Mesendoderm (in vitro differentiated cells): Measurements from ENCODE around the gene CHCHD3.

Experiments
- DNase-seq: peaks from one replicate; pipeline ENCODE4 v3.0.0; 2013
- H2AK5ac ChIP-seq: 2 replicates; pipeline ENCODE4 v1.6.1; 2013; ENCODE audit warnings: low read length, inconsistent platforms
- H2BK120ac ChIP-seq: 2 replicates; pipeline ENCODE4 v1.6.1; 2013; ENCODE audit warnings: low read depth, mild to moderate bottlenecking, low read length, moderate library complexity, mixed read lengths
- H2BK15ac ChIP-seq: replicated peaks from 2 replicates; pipeline ENCODE4 v1.6.1; 2013; ENCODE audit warnings: low read depth, mild to moderate bottlenecking, moderate library complexity
- H2BK5ac ChIP-seq: 2 replicates; pipeline ENCODE4 v1.6.1; 2013; ENCODE audit warnings: low read length, inconsistent platforms
- H3K18ac ChIP-seq: 2 replicates; pipeline ENCODE4 v1.6.1; 2013; ENCODE audit warnings: mild to moderate bottlenecking, low read length, mixed read lengths
- H3K23ac ChIP-seq: one replicate; pipeline ENCODE4 v1.6.1; 2013; ENCODE audit warnings: low read length
- H3K27ac ChIP-seq: 2 replicates; pipeline ENCODE4 v1.5.1; 2013; ENCODE audit warnings: low read depth, mild to moderate bottlenecking, inconsistent platforms, low read length, moderate library complexity
- H3K27me3 ChIP-seq: 2 replicates; pipeline ENCODE4 v1.6.1; 2013; ENCODE audit warnings: low read length, control low read depth, mild to moderate bottlenecking, inconsistent platforms; ENCODE audit not compliant: insufficient read depth, poor library complexity
- H3K36me3 ChIP-seq: 2 replicates; pipeline ENCODE4 v1.6.1; 2013; ENCODE audit warnings: low read length, inconsistent platforms; ENCODE audit not compliant: control insufficient read depth, insufficient read depth
- H3K4ac ChIP-seq: one replicate; pipeline ENCODE4 v1.6.1; 2013; ENCODE audit warnings: low read depth, mild to moderate bottlenecking, low read length, moderate library complexity
- H3K4me1 ChIP-seq: 2 replicates; pipeline ENCODE4 v1.6.1; 2013; ENCODE audit warnings: low read depth, low read length, inconsistent platforms; ENCODE audit not compliant: control insufficient read depth
- H3K4me2 ChIP-seq: 2 replicates; pipeline ENCODE4 v1.6.1; 2013; ENCODE audit warnings: low read length
- H3K4me3 ChIP-seq: 2 replicates; pipeline ENCODE4 v1.5.1; 2013; ENCODE audit warnings: mild to moderate bottlenecking, low read length
- H3K56ac ChIP-seq: one replicate; pipeline ENCODE4 v1.6.1; 2013; ENCODE audit warnings: low read length
- H3K79me1 ChIP-seq: 2 replicates; pipeline ENCODE4 v1.6.1; 2013; ENCODE audit warnings: low read length, inconsistent platforms
- H3K79me2 ChIP-seq: 2 replicates; pipeline ENCODE4 v1.6.1; 2013; ENCODE audit warnings: mild to moderate bottlenecking, low read length; ENCODE audit not compliant: control insufficient read depth, insufficient read depth
- H3K9ac ChIP-seq: 2 replicates; pipeline ENCODE4 v1.6.1; 2013; ENCODE audit warnings: low read length, inconsistent platforms
- H4K5ac ChIP-seq: one replicate; pipeline ENCODE4 v1.6.1; 2013; ENCODE audit warnings: low read length
- H4K8ac ChIP-seq: one replicate; pipeline ENCODE4 v1.6.1; 2013; ENCODE audit warnings: low read depth, mild to moderate bottlenecking, control low read depth, low read length, moderate library complexity
- WGBS: extraction: QIAGEN DNeasy Blood & Tissue Kit; methylation state at CpG from one replicate; pipeline ENCODE4 v1.1.7; 2013; ENCODE audit warnings: low lambda C conversion rate, missing lambda C conversion rate; ENCODE audit not compliant: insufficient coverage; ENCODE audit errors: extremely low coverage; 5-methylcytosine and 5-hydroxymethylcytosine counted together

Gene CHCHD3

DNA sequence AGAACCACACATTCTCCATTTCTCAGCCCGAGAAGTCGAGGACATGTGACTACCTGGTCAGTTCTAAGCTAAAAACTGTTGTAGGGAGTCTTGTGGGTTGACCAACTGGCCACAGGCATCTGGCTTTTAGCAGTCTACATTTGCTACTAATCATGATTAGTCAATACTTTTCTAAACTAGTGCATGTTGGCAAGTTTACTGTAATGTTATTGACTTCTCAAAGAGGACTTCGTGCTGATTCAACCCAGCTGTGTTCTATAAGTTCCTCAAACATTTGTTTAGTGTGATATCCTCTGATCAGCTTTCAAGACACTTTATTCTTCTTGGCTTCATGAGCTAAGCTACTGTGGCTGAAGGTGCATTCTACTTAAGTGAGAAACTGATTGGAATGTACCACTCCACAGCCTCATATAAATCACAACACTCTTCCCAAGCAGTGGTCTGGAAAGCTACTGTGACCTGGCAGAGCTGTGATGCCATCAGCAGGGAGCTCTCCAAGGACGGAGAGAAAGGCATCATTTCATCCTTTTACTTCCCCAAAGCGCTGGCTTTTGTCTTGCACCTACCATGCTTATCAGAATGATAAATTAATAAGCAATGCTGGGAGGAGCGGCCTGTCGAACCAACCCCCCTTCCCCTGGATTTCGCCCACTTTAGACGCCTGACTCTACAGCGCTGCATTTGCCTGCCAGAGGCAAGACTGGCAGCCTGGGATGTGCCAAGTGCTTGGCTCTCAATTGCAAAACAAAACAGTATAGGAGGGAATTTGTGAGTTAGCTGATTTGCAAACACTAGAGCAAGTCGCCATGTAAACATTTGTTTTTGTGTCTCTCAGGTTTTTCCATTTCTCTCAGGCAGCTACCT lies 298.9 kb downstream of the CHCHD3 start:
- H3K27ac ChIP-seq: no peak overlapping the region
- no peaks in the 10 kb centered on the region for H3K79me1 ChIP-seq
- H4K5ac ChIP-seq: no peak overlapping the region
- no peak overlapping the region for H2BK5ac ChIP-seq
- no peak overlapping the region for H2BK15ac ChIP-seq
- no peak overlapping the region for H3K23ac ChIP-seq
- no peak overlapping the region for H2BK120ac ChIP-seq
- H3K27me3 ChIP-seq: no peaks in the 10 kb centered on the region
- no peak overlapping the region for H3K4me3 ChIP-seq
- peaks cover 2% of the 10 kb centered on the region for H3K36me3 ChIP-seq
- peak; percentile 29 for DNase-seq
- no peak overlapping the region for H4K8ac ChIP-seq
- no peak overlapping the region for H3K56ac ChIP-seq
- no peak overlapping the region for H3K4ac ChIP-seq
- H3K4me2 ChIP-seq: no peak overlapping the region
- no peaks in the 10 kb centered on the region for H3K79me2 ChIP-seq
- no peak overlapping the region for H2AK5ac ChIP-seq
- no CpG with 5 or more reads among the region's 11 CpGs for WGBS
- H3K4me1 ChIP-seq: no peaks in the 10 kb centered on the region
- no peak overlapping the region for H3K18ac ChIP-seq
- H3K9ac ChIP-seq: no peak overlapping the region

DNA sequence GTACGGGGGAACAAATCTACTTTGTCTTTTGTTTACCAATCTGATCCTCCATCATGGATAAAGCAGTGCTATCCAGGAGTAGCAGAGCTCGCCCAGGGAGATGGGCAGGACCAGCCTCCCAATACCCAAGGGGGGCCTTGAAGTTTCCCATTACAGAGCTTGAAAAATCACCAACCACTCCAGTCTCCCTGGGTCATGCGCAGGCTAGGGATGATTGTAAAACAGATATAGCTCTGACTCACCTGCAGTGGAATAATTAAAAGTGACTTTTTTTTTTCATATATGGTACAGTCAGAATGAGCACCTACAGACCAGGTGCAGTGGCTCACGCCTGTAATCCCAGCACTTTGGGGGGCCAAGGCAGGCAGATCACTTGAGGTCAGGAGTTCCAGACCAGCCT lies 301.1 kb downstream of the CHCHD3 start:
- WGBS: no CpG with 5 or more reads among the region's 4 CpGs
- no peak overlapping the region for H2AK5ac ChIP-seq
- H3K18ac ChIP-seq: no peak overlapping the region
- H3K36me3 ChIP-seq: peaks cover 2% of the 10 kb centered on the region
- H3K4me2 ChIP-seq: no peak overlapping the region
- H3K4me3 ChIP-seq: no peak overlapping the region
- H3K4ac ChIP-seq: no peak overlapping the region
- no peak overlapping the region for H4K8ac ChIP-seq
- no peak overlapping the region for H3K9ac ChIP-seq
- no peak overlapping the region for H3K56ac ChIP-seq
- H3K23ac ChIP-seq: no peak overlapping the region
- H3K27ac ChIP-seq: no peak overlapping the region
- no peak overlapping the region for H2BK15ac ChIP-seq
- no peak overlapping the region for H4K5ac ChIP-seq
- no peaks in the 10 kb centered on the region for H3K4me1 ChIP-seq
- H2BK5ac ChIP-seq: no peak overlapping the region
- H2BK120ac ChIP-seq: no peak overlapping the region
- no peaks in the 10 kb centered on the region for H3K27me3 ChIP-seq
- no peak for DNase-seq
- H3K79me2 ChIP-seq: no peaks in the 10 kb centered on the region
- no peaks in the 10 kb centered on the region for H3K79me1 ChIP-seq

DNA sequence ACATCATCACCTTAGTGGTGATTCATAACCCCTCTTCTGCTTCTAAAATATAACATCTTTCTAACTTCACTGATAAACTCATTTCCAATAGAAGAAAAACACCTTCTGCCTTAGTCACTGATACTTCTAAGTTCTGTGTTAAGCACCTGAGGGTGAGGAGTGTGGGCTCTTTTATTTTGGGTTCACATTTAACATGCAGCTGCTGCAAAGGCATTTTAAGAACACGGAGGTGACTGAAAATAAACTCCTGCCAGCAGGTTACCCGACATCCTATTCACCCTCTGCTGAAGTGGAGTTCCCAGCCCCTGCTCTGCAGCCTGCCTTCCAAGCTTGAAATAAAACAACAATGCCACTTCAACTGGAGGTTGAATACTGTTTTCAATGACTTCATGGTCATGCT lies 302.7 kb downstream of the CHCHD3 start:
- Histone ChIP-seq H3K27ac (no peak overlapping the region), H3K4me3 (no peak overlapping the region), H2BK15ac (no peak overlapping the region), H3K36me3 (peaks cover 2% of the 10 kb centered on the region), H3K4me2 (no peak overlapping the region), H3K9ac (no peak overlapping the region), H3K56ac (no peak overlapping the region), H2BK120ac (no peak overlapping the region), H3K79me2 (no peaks in the 10 kb centered on the region), H4K8ac (no peak overlapping the region), H3K4me1 (no peaks in the 10 kb centered on the region), H3K23ac (no peak overlapping the region), H2BK5ac (no peak overlapping the region), H3K18ac (no peak overlapping the region), H3K79me1 (no peaks in the 10 kb centered on the region), H2AK5ac (no peak overlapping the region), H3K4ac (no peak overlapping the region), H4K5ac (no peak overlapping the region), H3K27me3 (no peaks in the 10 kb centered on the region)
- no CpG with 5 or more reads among the region's 2 CpGs for WGBS
- DNase-seq: no peak

DNA sequence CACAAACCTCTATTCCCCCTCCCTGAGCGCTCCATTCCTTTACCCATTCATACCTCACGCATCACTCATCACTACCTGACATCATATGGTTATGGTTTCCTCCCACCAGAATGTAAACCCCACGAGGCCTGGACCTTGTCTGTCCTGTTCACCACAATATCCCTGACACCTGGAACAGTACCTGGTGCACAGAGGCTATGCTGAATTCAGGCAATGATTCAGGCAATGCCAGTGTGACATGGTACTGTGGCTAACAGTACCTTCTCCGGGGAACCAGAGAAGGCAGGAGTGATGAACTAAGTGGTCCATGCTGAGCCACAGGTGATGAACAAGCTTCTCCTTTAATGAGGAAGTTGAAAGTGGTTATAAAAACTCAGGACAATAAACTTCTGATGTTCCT lies 303.1 kb downstream of the CHCHD3 start:
- Histone ChIP-seq H4K5ac (no peak overlapping the region), H3K4ac (no peak overlapping the region), H2BK5ac (no peak overlapping the region), H3K18ac (no peak overlapping the region), H3K23ac (no peak overlapping the region), H3K79me1 (no peaks in the 10 kb centered on the region), H2AK5ac (no peak overlapping the region), H2BK120ac (no peak overlapping the region), H3K56ac (no peak overlapping the region), H3K4me1 (no peaks in the 10 kb centered on the region), H3K79me2 (no peaks in the 10 kb centered on the region), H3K4me2 (no peak overlapping the region), H3K27ac (no peak overlapping the region), H3K27me3 (no peaks in the 10 kb centered on the region), H4K8ac (no peak overlapping the region), H3K9ac (no peak overlapping the region), H2BK15ac (no peak overlapping the region), H3K4me3 (no peak overlapping the region), H3K36me3 (no peaks in the 10 kb centered on the region)
- WGBS: no CpG with 5 or more reads among the region's 4 CpGs
- DNase-seq: no peak

DNA sequence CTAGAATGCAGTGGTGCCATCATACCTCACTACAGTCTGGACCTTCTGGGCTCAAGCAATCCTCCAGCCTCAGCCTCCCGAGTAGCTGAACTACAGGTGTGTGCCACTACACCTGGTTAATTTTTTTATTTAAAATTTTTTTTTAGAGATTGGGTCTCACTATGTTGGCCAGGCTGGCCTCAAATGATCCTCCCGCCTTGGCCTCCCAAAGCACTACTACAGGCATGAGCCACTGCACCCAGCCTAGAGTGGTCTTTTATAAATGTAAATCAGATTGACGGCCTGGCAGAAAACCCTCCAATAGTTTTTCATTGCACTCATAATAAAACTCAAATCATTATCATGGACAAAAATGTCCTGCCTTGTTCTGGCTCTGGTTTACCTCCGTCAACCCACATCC lies 303.9 kb downstream of the CHCHD3 start:
- Histone ChIP-seq H3K79me1 (no peaks in the 10 kb centered on the region), H3K79me2 (no peaks in the 10 kb centered on the region), H3K18ac (no peak overlapping the region), H3K4ac (no peak overlapping the region), H3K23ac (no peak overlapping the region), H2BK15ac (no peak overlapping the region), H3K9ac (no peak overlapping the region), H3K27me3 (no peaks in the 10 kb centered on the region), H3K4me2 (no peak overlapping the region), H2BK5ac (no peak overlapping the region), H4K8ac (no peak overlapping the region), H2AK5ac (no peak overlapping the region), H3K4me1 (no peaks in the 10 kb centered on the region), H3K4me3 (no peak overlapping the region), H2BK120ac (no peak overlapping the region), H3K27ac (no peak overlapping the region), H3K56ac (no peak overlapping the region), H4K5ac (no peak overlapping the region), H3K36me3 (no peaks in the 10 kb centered on the region)
- DNase-seq: no peak
- no CpG with 5 or more reads among the region's 4 CpGs for WGBS

DNA sequence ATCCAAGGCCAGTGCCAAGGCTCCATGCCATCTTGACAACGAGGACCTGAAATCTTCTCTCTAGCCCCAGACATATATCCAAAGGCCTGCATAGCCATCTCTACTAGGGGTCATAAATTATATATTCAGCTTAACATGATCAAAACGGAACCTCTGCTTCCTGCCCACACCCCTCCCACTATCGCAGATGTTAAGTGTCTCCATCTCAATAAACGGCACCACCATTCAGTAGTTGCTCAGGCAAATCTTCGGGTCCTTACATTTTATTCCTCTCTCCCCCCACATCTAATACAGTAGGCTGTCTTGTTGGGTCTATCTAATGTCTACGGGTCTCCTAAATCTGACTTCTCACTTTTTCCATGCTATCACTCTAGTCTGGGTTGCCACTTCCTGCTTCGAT lies 304.5 kb downstream of the CHCHD3 start:
- no CpG with 5 or more reads among the region's 7 CpGs for WGBS
- Histone ChIP-seq H3K23ac (no peak overlapping the region), H3K9ac (no peak overlapping the region), H3K18ac (no peak overlapping the region), H3K4me1 (no peaks in the 10 kb centered on the region), H3K79me2 (no peaks in the 10 kb centered on the region), H3K27ac (no peak overlapping the region), H2BK5ac (no peak overlapping the region), H3K56ac (no peak overlapping the region), H3K4me3 (no peak overlapping the region), H3K79me1 (no peaks in the 10 kb centered on the region), H2AK5ac (no peak overlapping the region), H4K5ac (no peak overlapping the region), H3K36me3 (no peaks in the 10 kb centered on the region), H2BK120ac (no peak overlapping the region), H3K27me3 (no peaks in the 10 kb centered on the region), H2BK15ac (no peak overlapping the region), H3K4me2 (no peak overlapping the region), H3K4ac (no peak overlapping the region), H4K8ac (no peak overlapping the region)
- no peak for DNase-seq
